Measurements from ENCODE around the gene ASB6.

The ASB6 gene

DNA sequence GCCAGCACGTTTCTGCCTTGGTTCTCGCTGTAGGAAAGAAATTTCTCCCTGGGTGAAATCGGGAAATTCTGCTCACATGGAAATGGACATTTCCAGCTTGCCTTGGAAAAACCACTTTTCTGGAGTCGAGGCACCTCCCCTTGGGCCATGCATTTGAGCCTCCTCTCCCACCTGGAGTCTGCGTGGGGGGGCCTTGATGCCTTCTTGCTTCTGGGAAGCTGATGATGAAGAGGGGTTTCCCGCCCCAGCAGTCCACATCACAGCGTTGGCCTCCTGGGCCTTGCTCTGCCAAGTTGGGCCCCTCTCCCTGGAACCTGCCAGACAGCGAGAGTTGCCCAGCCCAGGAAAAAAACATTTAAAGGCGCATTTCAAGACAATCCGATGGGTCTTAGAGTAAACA lies 1.8 kb upstream of the ASB6 start:
- TF ChIP-seq, protein P1, sequence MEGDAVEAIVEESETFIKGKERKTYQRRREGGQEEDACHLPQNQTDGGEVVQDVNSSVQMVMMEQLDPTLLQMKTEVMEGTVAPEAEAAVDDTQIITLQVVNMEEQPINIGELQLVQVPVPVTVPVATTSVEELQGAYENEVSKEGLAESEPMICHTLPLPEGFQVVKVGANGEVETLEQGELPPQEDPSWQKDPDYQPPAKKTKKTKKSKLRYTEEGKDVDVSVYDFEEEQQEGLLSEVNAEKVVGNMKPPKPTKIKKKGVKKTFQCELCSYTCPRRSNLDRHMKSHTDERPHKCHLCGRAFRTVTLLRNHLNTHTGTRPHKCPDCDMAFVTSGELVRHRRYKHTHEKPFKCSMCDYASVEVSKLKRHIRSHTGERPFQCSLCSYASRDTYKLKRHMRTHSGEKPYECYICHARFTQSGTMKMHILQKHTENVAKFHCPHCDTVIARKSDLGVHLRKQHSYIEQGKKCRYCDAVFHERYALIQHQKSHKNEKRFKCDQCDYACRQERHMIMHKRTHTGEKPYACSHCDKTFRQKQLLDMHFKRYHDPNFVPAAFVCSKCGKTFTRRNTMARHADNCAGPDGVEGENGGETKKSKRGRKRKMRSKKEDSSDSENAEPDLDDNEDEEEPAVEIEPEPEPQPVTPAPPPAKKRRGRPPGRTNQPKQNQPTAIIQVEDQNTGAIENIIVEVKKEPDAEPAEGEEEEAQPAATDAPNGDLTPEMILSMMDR (IDR thresholded peaks at IDR 0.05; ENCODE audit: low read depth, low read length, missing control alignments), result no peak
- in situ Hi-C loops (cut with HindIII; ENCODE audit: low sequenced_read_pairs), result no loop called here
- DNase-seq (ENCODE audit: low read depth), result no peak
- H3K4me3 ChIP-seq (ENCODE audit: low read depth, low read length), result no peak overlapping the region

DNA sequence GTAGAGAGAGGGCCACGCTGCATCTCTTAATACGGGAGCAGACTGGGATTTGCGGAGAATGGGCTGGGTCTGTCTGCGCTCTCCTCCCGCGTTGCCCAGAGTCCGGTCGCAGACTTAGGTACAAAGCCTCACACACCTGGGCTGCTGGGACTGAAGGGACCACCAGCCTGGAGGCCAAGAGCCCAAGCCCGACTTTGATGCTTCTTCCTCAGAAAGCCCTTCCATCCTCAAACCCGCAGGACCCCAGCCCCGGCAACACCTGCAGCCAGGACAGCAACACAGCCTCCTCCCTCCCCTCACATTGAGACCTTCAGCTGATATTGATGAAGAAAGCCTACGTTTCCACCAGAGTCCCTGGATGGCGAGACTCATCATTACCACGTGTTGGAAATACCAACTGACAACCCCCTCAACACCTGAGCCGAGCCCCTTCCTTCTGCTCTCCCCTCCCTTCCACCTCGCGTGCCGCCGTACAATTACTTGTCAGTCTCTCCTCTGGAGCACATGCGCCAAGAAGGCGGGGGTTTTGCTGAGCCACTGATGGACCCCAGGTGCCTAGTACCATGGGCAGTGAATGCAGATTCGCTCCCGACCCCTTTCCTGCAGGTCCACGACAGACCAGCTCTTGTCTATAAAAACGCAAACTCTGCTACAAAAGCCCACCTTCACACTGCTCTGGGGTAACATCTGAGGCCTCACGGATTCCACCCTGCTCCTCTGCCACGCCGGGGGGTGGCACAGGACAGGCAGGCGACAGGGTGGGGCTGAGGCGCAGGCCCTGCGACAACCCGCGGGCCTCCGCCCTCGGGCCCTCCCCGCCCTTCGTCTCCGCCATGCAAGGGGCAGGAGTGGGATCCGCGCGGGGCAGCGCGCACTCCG lies 841 bp downstream of the ASB6 start:
- TF ChIP-seq, protein P1 (IDR thresholded peaks at IDR 0.05; ENCODE audit: low read depth, low read length, missing control alignments), result no peak
- peak overlapping the region; percentile 94 for H3K4me3 ChIP-seq (ENCODE audit: low read depth, low read length)
- in situ Hi-C loops (cut with HindIII; ENCODE audit: low sequenced_read_pairs), result no loop called here
- DNase-seq (ENCODE audit: low read depth), result no peak

DNA sequence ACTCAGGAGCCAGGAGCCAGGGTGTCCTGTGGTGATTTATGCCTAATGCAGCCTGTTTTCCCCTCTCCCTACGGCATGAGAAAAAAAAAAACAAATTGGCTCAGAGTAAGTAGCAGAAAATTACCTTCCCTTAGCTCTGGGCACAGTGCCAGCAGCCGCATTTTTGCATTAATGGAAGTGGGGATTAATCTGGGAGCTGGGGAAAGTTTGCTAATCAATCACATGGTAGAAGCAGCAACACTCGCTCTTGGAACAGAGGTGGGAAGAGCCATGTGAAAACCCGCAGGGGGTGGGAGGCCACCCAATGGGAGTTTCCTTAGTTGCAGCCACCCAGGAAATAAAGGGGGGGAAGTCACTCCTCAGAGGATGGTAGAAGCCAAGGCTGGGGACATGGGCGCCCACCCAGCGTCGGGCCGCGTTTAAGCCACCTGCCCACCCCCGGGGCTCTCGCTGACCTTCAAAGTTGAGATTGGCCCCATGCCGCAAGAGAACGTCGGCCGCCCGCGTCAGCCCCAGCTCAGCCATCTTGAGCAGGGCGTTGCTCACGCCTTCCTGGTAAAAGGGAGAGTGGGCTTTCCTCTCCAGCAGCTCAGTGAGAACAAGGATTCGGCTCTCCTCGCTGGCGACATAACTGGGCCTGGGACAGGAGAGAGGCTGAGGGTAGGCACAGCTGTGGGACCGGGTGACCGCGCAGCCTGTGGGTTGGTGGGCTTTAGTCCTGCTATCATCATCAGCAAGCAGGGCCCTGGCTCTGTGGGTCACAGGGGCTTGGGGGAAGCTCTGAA lies 1.7 kb downstream of the ASB6 start:
- peak overlapping the region; percentile 94 for H3K4me3 ChIP-seq (ENCODE audit: low read depth, low read length)
- DNase-seq (ENCODE audit: low read depth), result peak; percentile 86
- TF ChIP-seq, protein P1 (IDR thresholded peaks at IDR 0.05; ENCODE audit: low read depth, low read length, missing control alignments), result no peak
- in situ Hi-C loops (cut with HindIII; ENCODE audit: low sequenced_read_pairs), result no loop called here

DNA sequence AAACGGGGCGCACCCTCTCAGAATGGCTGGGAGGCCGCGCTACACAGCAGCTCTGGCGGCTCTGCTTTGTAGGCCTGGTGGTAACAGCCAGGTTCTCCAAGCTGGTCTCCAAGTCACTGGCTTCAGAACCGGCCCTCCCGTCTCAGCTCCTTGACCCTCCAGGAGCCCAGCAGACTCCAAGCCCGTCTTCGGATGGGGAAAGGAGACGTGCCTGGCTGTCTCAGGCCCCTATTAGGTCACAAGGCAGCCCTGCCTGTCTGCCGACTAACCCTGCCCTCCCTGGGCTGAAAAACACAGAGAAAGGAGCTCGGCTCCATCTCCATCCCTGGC lies 2.2 kb downstream of the ASB6 start:
- TF ChIP-seq, protein P1 (IDR thresholded peaks at IDR 0.05; ENCODE audit: low read depth, low read length, missing control alignments), result no peak
- no peak overlapping the region for H3K4me3 ChIP-seq (ENCODE audit: low read depth, low read length)
- no peak for DNase-seq (ENCODE audit: low read depth)
- in situ Hi-C loops (cut with HindIII; ENCODE audit: low sequenced_read_pairs), result no loop called here

DNA sequence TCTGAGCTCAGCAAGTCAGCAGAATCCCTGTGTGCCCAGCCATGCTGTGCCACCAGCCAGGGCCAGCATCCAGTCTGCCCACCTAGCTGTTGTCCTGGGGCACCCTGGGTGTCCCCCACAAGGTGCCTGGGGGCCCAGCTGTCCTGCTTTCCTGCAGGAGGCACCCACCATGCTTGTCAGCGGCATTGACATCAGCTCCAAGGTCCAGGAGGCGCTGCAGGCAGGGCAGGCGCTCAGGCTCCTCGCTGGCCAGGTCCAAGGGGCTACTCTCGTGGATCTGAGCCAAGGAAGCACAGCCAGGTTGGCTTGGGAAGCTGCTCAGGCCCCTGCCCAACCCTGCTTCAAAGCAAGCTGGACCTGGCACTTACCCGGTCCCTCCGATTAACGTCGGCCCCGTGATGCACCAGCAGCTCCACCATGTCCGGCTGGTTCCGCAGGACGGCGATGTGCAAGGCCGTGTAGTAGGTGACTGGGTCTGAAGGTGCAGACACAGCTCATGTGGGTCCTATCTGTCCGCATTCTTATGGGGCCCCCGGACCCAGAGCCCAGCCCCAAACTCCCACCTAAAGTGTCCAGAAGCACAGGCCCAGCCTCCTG lies 2.8 kb downstream of the ASB6 start:
- TF ChIP-seq, protein P1 (IDR thresholded peaks at IDR 0.05; ENCODE audit: low read depth, low read length, missing control alignments), result no peak
- DNase-seq (ENCODE audit: low read depth), result no peak
- in situ Hi-C loops (cut with HindIII; ENCODE audit: low sequenced_read_pairs), result no loop called here
- H3K4me3 ChIP-seq (ENCODE audit: low read depth, low read length), result no peak overlapping the region

DNA sequence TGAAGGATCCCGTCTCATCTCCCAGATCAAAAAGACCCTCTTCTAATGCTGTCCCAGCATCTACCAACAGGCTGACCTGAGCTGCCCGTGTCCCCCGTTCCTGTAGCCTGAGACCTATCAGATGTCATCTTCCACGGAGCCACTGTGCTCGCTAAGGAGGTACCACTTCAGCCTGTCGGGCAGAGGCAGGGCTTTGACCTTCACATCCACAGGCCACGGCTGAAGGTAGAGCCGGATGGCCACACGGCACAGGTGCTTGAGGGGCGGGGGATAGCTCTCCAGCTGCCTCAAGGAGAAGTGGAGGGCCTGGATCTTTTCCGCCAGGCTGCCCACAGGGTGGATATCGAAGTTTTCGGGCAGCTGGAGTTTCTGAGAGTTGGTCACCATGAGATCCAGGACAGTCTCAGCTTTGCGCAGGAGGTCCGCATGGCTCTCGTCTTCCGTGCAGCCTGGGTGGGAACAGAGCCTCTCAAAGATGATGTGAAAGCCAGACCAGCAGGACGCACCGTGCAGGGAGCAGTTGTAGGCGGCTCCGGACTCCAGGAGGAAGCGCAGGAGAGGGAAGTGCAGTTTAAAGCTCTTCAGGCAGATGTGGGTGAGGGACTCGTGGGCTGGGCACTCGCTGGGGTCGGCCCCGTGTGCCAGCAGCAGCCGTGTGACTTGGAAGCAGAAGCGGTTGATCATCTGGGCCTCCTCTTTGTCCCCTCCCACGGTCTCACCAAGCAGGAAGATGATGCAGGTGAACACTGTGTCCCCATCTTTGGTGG lies 4.1 kb downstream of the ASB6 start:
- H3K4me3 ChIP-seq (ENCODE audit: low read depth, low read length), result no peak overlapping the region
- in situ Hi-C loops (cut with HindIII; ENCODE audit: low sequenced_read_pairs), result no loop called here
- TF ChIP-seq, protein P1 (IDR thresholded peaks at IDR 0.05; ENCODE audit: low read depth, low read length, missing control alignments), result no peak
- DNase-seq (ENCODE audit: low read depth), result no peak

All from astrocyte of the cerebellum (primary cell).